GOT3 (cell line): ENCODE data around the gene WNT2B.

Experiments used
- DNase-seq: peaks from one replicate; lab custom pipeline; 2025; ENCODE audit warnings: mixed read lengths; lab: John Stamatoyannopoulos, UW

The WNT2B gene

DNA sequence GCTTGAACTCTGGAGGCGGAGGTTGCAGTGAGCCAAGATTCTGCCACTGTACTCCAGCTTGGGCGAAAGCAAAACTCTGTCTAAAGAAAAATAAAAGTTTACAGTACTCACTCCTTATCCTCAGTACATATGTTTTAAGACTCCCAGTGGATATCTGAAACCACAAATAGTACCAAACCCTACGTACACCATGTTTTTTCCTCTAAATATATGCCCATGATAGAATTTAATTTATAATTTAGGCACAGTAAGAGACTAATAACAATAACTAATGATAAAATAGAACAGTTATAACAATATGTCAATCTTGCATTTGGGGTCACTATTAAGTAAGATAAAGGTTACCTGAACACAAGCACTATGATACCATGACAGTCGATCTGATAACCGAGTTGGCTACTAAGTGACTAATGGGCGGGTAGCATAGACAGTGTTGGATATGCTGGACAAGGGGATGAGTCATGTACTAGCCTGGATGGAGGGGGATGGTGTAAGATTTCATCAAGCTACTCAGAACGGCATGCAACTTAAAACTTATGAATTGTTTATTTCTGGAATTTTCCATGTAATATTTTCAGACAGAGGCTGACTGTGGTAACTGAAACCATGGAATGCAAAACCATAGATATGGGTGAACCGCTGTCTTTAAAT is 66.5 kb downstream of the WNT2B start:
- DNase-seq, result no peak

- DNase-seq, result no peak
These were observed 67.5 kb downstream of the WNT2B start for GRCh38 chr1:112576240-112576639.
